Mesenchymal stem cell (in vitro differentiated cells and primary cell): Measurements from ENCODE around the gene NAIF1.

Source experiments
- DNase-seq: peaks from one replicate; pipeline ENCODE4 v3.0.0-alpha.2; 2013
- H2AFZ ChIP-seq: one replicate; pipeline ENCODE4 v1.6.1; 2013; ENCODE audit warnings: low read depth, mild to moderate bottlenecking, control low read depth, inconsistent platforms, low read length, moderate library complexity
- H2AK5ac ChIP-seq: 2 replicates; pipeline ENCODE4 v1.6.1; 2013; ENCODE audit warnings: low read length, moderate library complexity, mild to moderate bottlenecking, inconsistent platforms; ENCODE audit not compliant: severe bottlenecking
- H2BK120ac ChIP-seq: one replicate; pipeline ENCODE4 v1.6.1; 2013; ENCODE audit warnings: low read depth, mild to moderate bottlenecking, inconsistent platforms, low read length, moderate library complexity
- H2BK12ac ChIP-seq, 2 experiments: one replicate each; pipeline ENCODE4 v1.6.1; 2013; ENCODE audit warnings: inconsistent platforms in 2 of 2, low read length in 2 of 2, mild to moderate bottlenecking in 2 of 2, moderate library complexity in 2 of 2, control low read depth in 1 of 2
- H2BK15ac ChIP-seq: one replicate; pipeline ENCODE4 v1.6.1; 2013; ENCODE audit warnings: mild to moderate bottlenecking, low read depth, inconsistent platforms; ENCODE audit not compliant: poor library complexity, severe bottlenecking
- H2BK5ac ChIP-seq: 2 replicates; pipeline ENCODE4 v1.6.1; 2013; ENCODE audit warnings: low read depth, mild to moderate bottlenecking, low read length, control low read depth, inconsistent platforms; ENCODE audit not compliant: poor library complexity, severe bottlenecking
- H3K14ac ChIP-seq, 2 experiments: one replicate each; pipeline ENCODE4 v1.6.1; 2013; ENCODE audit warnings: inconsistent platforms in 2 of 2, low read length in 2 of 2, control low read depth in 1 of 2, mild to moderate bottlenecking in 1 of 2, moderate library complexity in 1 of 2
- H3K18ac ChIP-seq, 2 experiments: one replicate each; pipeline ENCODE4 v1.6.1; 2013; ENCODE audit warnings: inconsistent platforms in 2 of 2, low read length in 2 of 2, control low read depth in 1 of 2, low read depth in 1 of 2, mild to moderate bottlenecking in 1 of 2
- H3K23ac ChIP-seq, 2 experiments: one replicate each; pipeline ENCODE4 v1.6.1; 2013; ENCODE audit warnings: inconsistent platforms in 2 of 2, low read length in 2 of 2, mild to moderate bottlenecking in 2 of 2, moderate library complexity in 2 of 2, control low read depth in 1 of 2
- H3K27ac ChIP-seq: 2 replicates; pipeline ENCODE4 v1.5.1; 2013; ENCODE audit warnings: mild to moderate bottlenecking, moderate library complexity, low read length, control low read depth, inconsistent platforms; ENCODE audit not compliant: poor library complexity, severe bottlenecking
- H3K27me3 ChIP-seq, 2 experiments: 2 replicates each; pipeline versions ENCODE4 v1.6.1 to v1.7.0; 2013; ENCODE audit warnings: low read length in 2 of 2, mild to moderate bottlenecking in 2 of 2, moderate library complexity in 2 of 2, control low read depth in 1 of 2, inconsistent platforms in 1 of 2; ENCODE audit not compliant: control insufficient read depth in 1 of 2, insufficient read depth in 1 of 2
- H3K36me3 ChIP-seq, 2 experiments: 2 replicates each; pipeline versions ENCODE4 v1.6.1 to v1.7.0; 2013; ENCODE audit warnings: low read length in 2 of 2, control low read depth in 1 of 2, inconsistent platforms in 1 of 2, low read depth in 1 of 2, mild to moderate bottlenecking in 1 of 2; ENCODE audit not compliant: insufficient read depth in 2 of 2, control insufficient read depth in 1 of 2
- H3K4ac ChIP-seq, 2 experiments: one replicate each; pipeline ENCODE4 v1.6.1; 2013; ENCODE audit warnings: inconsistent platforms in 2 of 2, low read length in 2 of 2, mild to moderate bottlenecking in 2 of 2, moderate library complexity in 2 of 2, control low read depth in 1 of 2, low read depth in 1 of 2
- H3K4me1 ChIP-seq: 2 replicates; pipeline ENCODE4 v1.6.1; 2013; ENCODE audit warnings: low read depth, low read length, control low read depth; ENCODE audit not compliant: control insufficient read depth, insufficient read depth
- H3K4me2 ChIP-seq: 2 replicates; pipeline ENCODE4 v1.6.1; 2013; ENCODE audit warnings: low read length, mild to moderate bottlenecking, inconsistent platforms; ENCODE audit not compliant: poor library complexity, severe bottlenecking
- H3K4me3 ChIP-seq, 2 experiments: 2 replicates each; pipeline versions ENCODE4 v1.5.1 to v1.7.0; 2013; ENCODE audit warnings: low read length in 2 of 2, mild to moderate bottlenecking in 2 of 2, control low read depth in 1 of 2, low read depth in 1 of 2; ENCODE audit not compliant: insufficient read depth in 1 of 2
- H3K79me1 ChIP-seq: replicated peaks from 2 replicates; pipeline ENCODE4 v1.6.1; 2013; ENCODE audit warnings: mild to moderate bottlenecking, control low read depth, low read length, inconsistent platforms; ENCODE audit not compliant: poor library complexity, severe bottlenecking
- H3K9ac ChIP-seq: 2 replicates; pipeline ENCODE4 v1.7.0; 2013; ENCODE audit warnings: mild to moderate bottlenecking, low read length, moderate library complexity
- H3K9me3 ChIP-seq: 2 replicates; pipeline ENCODE4 v1.7.0; 2013; ENCODE audit warnings: mild to moderate bottlenecking, low read length; ENCODE audit not compliant: control insufficient read depth
- H4K8ac ChIP-seq: one replicate; pipeline ENCODE4 v1.6.1; 2013; ENCODE audit warnings: inconsistent platforms, mild to moderate bottlenecking, low read length, moderate library complexity
- H4K91ac ChIP-seq: one replicate; pipeline ENCODE4 v1.6.1; 2013; ENCODE audit warnings: mild to moderate bottlenecking, low read length, inconsistent platforms
- WGBS: methylation state at CpG from one replicate; pipeline ENCODE4 v1.1.7; 2013; ENCODE audit warnings: mixed read lengths; 5-methylcytosine and 5-hydroxymethylcytosine counted together

NAIF1 gene

GRCh38 chr9:128098297-128099230, 31.4 kb upstream of the NAIF1 start:
- H3K27ac ChIP-seq, result peak overlapping the region; percentile 98
- peaks cover 24% of the 10 kb centered on the region for H3K79me1 ChIP-seq
- peak overlapping the region in 1 of 2 experiments; percentile 42 for H3K23ac ChIP-seq
- peak overlapping the region; percentile 54 to 82 for H3K4me3 ChIP-seq
- peaks cover 41% of the 10 kb centered on the region for H3K4me1 ChIP-seq
- peak overlapping the region; percentile 76 to 85 for H3K4ac ChIP-seq
- H3K18ac ChIP-seq, result peak overlapping the region; percentile 60 to 85
- H2BK15ac ChIP-seq, result peak overlapping the region; percentile 15
- peak overlapping the region in 1 of 2 experiments; percentile 91 for H3K14ac ChIP-seq
- H4K8ac ChIP-seq, result peak overlapping the region; percentile 66
- H2BK12ac ChIP-seq, result peak overlapping the region; percentile 12 to 87
- H4K91ac ChIP-seq, result peak overlapping the region; percentile 62
- peak; percentile 98 for DNase-seq
- peak overlapping the region; percentile 94 for H3K9ac ChIP-seq
- no peaks in the 10 kb centered on the region for H3K27me3 ChIP-seq
- H3K4me2 ChIP-seq, result peak overlapping the region; percentile 68
- peaks cover 30 to 41% of the 10 kb centered on the region in 2 experiments for H3K36me3 ChIP-seq
- H2BK120ac ChIP-seq, result peak overlapping the region; percentile 37
- peak overlapping the region; percentile 81 for H2BK5ac ChIP-seq
- peak overlapping the region; percentile 43 for H2AK5ac ChIP-seq
- no peak overlapping the region for H2AFZ ChIP-seq
- 3% methylated on average over 31 of the region's 32 CpGs for WGBS
- no peaks in the 10 kb centered on the region for H3K9me3 ChIP-seq

GRCh38 chr9:128097543-128098296, 30.6 kb upstream of the NAIF1 start:
- H3K27me3 ChIP-seq, result no peaks in the 10 kb centered on the region
- H3K79me1 ChIP-seq, result peaks cover 22% of the 10 kb centered on the region
- no peak for DNase-seq
- peak overlapping the region; percentile 8 for H2AK5ac ChIP-seq
- no peak overlapping the region for H3K23ac ChIP-seq
- H3K4me2 ChIP-seq, result peak overlapping the region; percentile 20
- H3K4me1 ChIP-seq, result peaks cover 38% of the 10 kb centered on the region
- peak overlapping the region; percentile 82 for H3K27ac ChIP-seq
- H2AFZ ChIP-seq, result no peak overlapping the region
- H3K9me3 ChIP-seq, result no peaks in the 10 kb centered on the region
- peak overlapping the region in 1 of 2 experiments; percentile 82 for H3K4me3 ChIP-seq
- peak overlapping the region; percentile 11 for H2BK5ac ChIP-seq
- H4K91ac ChIP-seq, result peak overlapping the region; percentile 81
- H3K4ac ChIP-seq, result peak overlapping the region; percentile 11 to 75
- H3K9ac ChIP-seq, result peak overlapping the region; percentile 94
- H2BK15ac ChIP-seq, result no peak overlapping the region
- H3K14ac ChIP-seq, result no peak overlapping the region
- 60% methylated on average over 12 of the region's 13 CpGs for WGBS
- peak overlapping the region; percentile 37 for H2BK120ac ChIP-seq
- H3K18ac ChIP-seq, result peak overlapping the region; percentile 33 to 75
- peaks cover 22 to 32% of the 10 kb centered on the region in 2 experiments for H3K36me3 ChIP-seq
- peak overlapping the region; percentile 69 to 87 for H2BK12ac ChIP-seq
- peak overlapping the region; percentile 59 for H4K8ac ChIP-seq

- Histone ChIP-seq H2AFZ (no peak overlapping the region), H4K91ac (no peak overlapping the region), H3K9me3 (no peaks in the 10 kb centered on the region), H3K79me1 (peaks cover 22% of the 10 kb centered on the region), H2BK5ac (no peak overlapping the region), H3K9ac (no peak overlapping the region), H3K27ac (no peak overlapping the region), H2AK5ac (peak overlapping the region; percentile 8), H3K36me3 (peaks cover 13 to 24% of the 10 kb centered on the region in 2 experiments), H3K18ac (peak overlapping the region in 1 of 2 experiments; percentile 75), H3K4ac (no peak overlapping the region), H3K4me3 (no peak overlapping the region), H3K4me2 (no peak overlapping the region), H4K8ac (no peak overlapping the region), H3K14ac (no peak overlapping the region), H2BK15ac (no peak overlapping the region), H3K4me1 (peaks cover 37% of the 10 kb centered on the region), H2BK12ac (peak overlapping the region in 1 of 2 experiments; percentile 19), H3K23ac (no peak overlapping the region), H2BK120ac (no peak overlapping the region), H3K27me3 (no peaks in the 10 kb centered on the region)
- DNase-seq, result no peak
- WGBS, result 93% methylated on average over 14 of the region's 19 CpGs
These were observed 29.8 kb upstream of the NAIF1 start for GRCh38 chr9:128096616-128097536.
